CD4-positive, alpha-beta T cell (primary cell): Measurements from ENCODE around the gene NPAS3. TPM values are rescaled to one million over a fixed set of nuclear protein-coding genes. Genes with fewer than 3 reads are reported as not detected.

Experiments used
- ATAC-seq: fragments of 200-7000 bp; cut with Tn5 transposase; one replicate; pipeline ENCODE4 v1.10.0; 2022; ENCODE audit warnings: mild to moderate bottlenecking; ENCODE audit not compliant: poor library complexity
- CTCF ChIA-PET: fragments of 350-600 bp; sonication (Branson Sonifier 250); formaldehyde crosslinking; loops from one replicate; lab custom pipeline; 2021; ENCODE audit warnings: antibody characterized with exemption, inconsistent platforms; lab: Charles Lee
- POLR2A ChIA-PET: fragments of 350-600 bp; sonication (Branson Sonifier 250); formaldehyde crosslinking; loops from one replicate; lab custom pipeline; 2021; ENCODE audit warnings: antibody characterized with exemption, inconsistent platforms; lab: Charles Lee
- DNase-seq, 14 experiments: peaks; one replicate each; pipeline ENCODE4 v3.0.0-alpha.2; 2013 to 2020; ENCODE audit warnings: mixed read lengths in 2 of 14
- H3K27ac ChIP-seq, 2 donors: one replicate each; pipeline versions ENCODE4 v1.5.1 to v1.7.0; 2013; ENCODE audit warnings: low read length in 2 of 2, low read depth in 1 of 2, mild to moderate bottlenecking in 1 of 2
- H3K27me3 ChIP-seq, 2 experiments: 1 replicate in 1 of 2; 2 replicates in 1 of 2; pipeline versions ENCODE4 v1.6.1 to v1.7.0; 2013; ENCODE audit warnings: low read length in 2 of 2, control low read depth in 1 of 2, mild to moderate bottlenecking in 1 of 2, moderate library complexity in 1 of 2; ENCODE audit not compliant: insufficient read depth in 2 of 2, control insufficient read depth in 1 of 2
- H3K36me3 ChIP-seq: one replicate; pipeline ENCODE4 v1.6.1; 2013; ENCODE audit warnings: low read length, control low read depth; ENCODE audit not compliant: insufficient read depth
- H3K4me1 ChIP-seq: one replicate; pipeline ENCODE4 v1.6.1; 2013; ENCODE audit warnings: low read length, control low read depth; ENCODE audit not compliant: insufficient read depth
- H3K4me3 ChIP-seq: one replicate; pipeline ENCODE4 v1.5.1; 2013; ENCODE audit warnings: mild to moderate bottlenecking, low read length, moderate library complexity
- H3K9me3 ChIP-seq, 2 experiments: 1 replicate in 1 of 2; 2 replicates in 1 of 2; pipeline versions ENCODE4 v1.6.1 to v1.7.0; 2013; ENCODE audit warnings: low read length in 2 of 2, mild to moderate bottlenecking in 2 of 2, control low read depth in 1 of 2, moderate library complexity in 1 of 2; ENCODE audit not compliant: control insufficient read depth in 1 of 2, insufficient read depth in 1 of 2
- H3K27ac Mint-ChIP-seq: one replicate; pipeline ENCODE4 v1.8.0; 2020; ENCODE audit warnings: mixed read lengths
- H3K27me3 Mint-ChIP-seq: one replicate; pipeline ENCODE4 v1.8.0; 2021; ENCODE audit warnings: mixed read lengths
- H3K36me3 Mint-ChIP-seq: one replicate; pipeline ENCODE4 v1.8.0; 2021; ENCODE audit warnings: low read depth, mixed read lengths
- H3K4me1 Mint-ChIP-seq: one replicate; pipeline ENCODE4 v1.8.0; 2021; ENCODE audit warnings: low read depth, mixed read lengths
- H3K4me3 Mint-ChIP-seq: one replicate; pipeline ENCODE4 v1.8.0; 2020; ENCODE audit warnings: mild to moderate bottlenecking, mixed read lengths
- H3K9me3 Mint-ChIP-seq: one replicate; pipeline ENCODE4 v1.8.0; 2020; ENCODE audit warnings: mixed read lengths
- CTCF ChIP-seq: fragments of 200-600 bp; IDR thresholded peaks from one replicate; pipeline ENCODE4 v1.8.0; 2022; ENCODE audit warnings: antibody characterized with exemption, mild to moderate bottlenecking
- intact Hi-C, 2 experiments: fragments of 100-400 bp; cut with DNase I in 1 of 2; cut with micrococcal nuclease in 1 of 2; formaldehyde crosslinking; loops; one replicate each; pipeline versions ENCODE4 v1.15.1 to v1.9.0; 2023 to 2025; cut with DNase I, micrococcal nuclease
- total RNA-seq, 174 experiments: library from RNA in 2 of 174; stranded (reverse) in 2 of 174; gene quantifications; one replicate each; pipeline ENCODE4 v1.2.3 and lab custom pipeline; 2021 to 2026

The NPAS3 gene
- total RNA-seq, 2 experiments from 2014 or later: not detected

GRCh38 chr14:32984241-32984930 lies 45.7 kb downstream of the NPAS3 start:
- ATAC-seq (no peak), DNase-seq (no peak)
- H3K4me1 ChIP-seq: no peaks in the 10 kb centered on the region
- POLR2A ChIA-PET: interaction anchor here (1.3 kb wide), 1 partner anchor 11 kb away, joined by 3 read pairs; no protein-coding TSS in a partner anchor
- CTCF ChIA-PET: no interaction called here
- H3K4me3 Mint-ChIP-seq: no peak overlapping the region
- intact Hi-C loops: no loop called here
- no peaks in the 10 kb centered on the region for H3K27me3 Mint-ChIP-seq
- H3K9me3 Mint-ChIP-seq: peaks cover 7% of the 10 kb centered on the region
- H3K27ac ChIP-seq: no peak overlapping the region
- H3K4me3 ChIP-seq: no peak overlapping the region
- TF ChIP-seq CTCF: no peak
- peaks cover 0 to 6% of the 10 kb centered on the region in 2 experiments for H3K9me3 ChIP-seq
- H3K27me3 ChIP-seq: no peaks in the 10 kb centered on the region
- no peaks in the 10 kb centered on the region for H3K36me3 ChIP-seq
- H3K4me1 Mint-ChIP-seq: no peaks in the 10 kb centered on the region
- H3K36me3 Mint-ChIP-seq: no peaks in the 10 kb centered on the region
- no peak overlapping the region for H3K27ac Mint-ChIP-seq

GRCh38 chr14:32985866-32986265 lies 47.2 kb downstream of the NPAS3 start:
- Histone ChIP-seq H3K36me3 (no peaks in the 10 kb centered on the region), H3K27me3 (no peaks in the 10 kb centered on the region), H3K9me3 (peaks cover 0 to 6% of the 10 kb centered on the region in 2 experiments), H3K4me3 (no peak overlapping the region), H3K27ac (no peak overlapping the region), H3K4me1 (no peaks in the 10 kb centered on the region)
- DNase-seq: no peak
- Mint-ChIP-seq H3K9me3 (peaks cover 7% of the 10 kb centered on the region), H3K36me3 (no peaks in the 10 kb centered on the region), H3K4me1 (no peaks in the 10 kb centered on the region), H3K4me3 (no peak overlapping the region), H3K27ac (no peak overlapping the region), H3K27me3 (no peaks in the 10 kb centered on the region)
- ChIA-PET POLR2A (no interaction called here), CTCF (no interaction called here)
- intact Hi-C loops: no loop called here
- TF ChIP-seq CTCF: no peak
- no peak for ATAC-seq

GRCh38 chr14:32986791-32987540 lies 48.3 kb downstream of the NPAS3 start:
- Histone ChIP-seq H3K4me3 (no peak overlapping the region), H3K4me1 (no peaks in the 10 kb centered on the region), H3K36me3 (no peaks in the 10 kb centered on the region), H3K27me3 (no peaks in the 10 kb centered on the region), H3K9me3 (peaks cover 0 to 6% of the 10 kb centered on the region in 2 experiments), H3K27ac (no peak overlapping the region)
- ATAC-seq (no peak), DNase-seq (no peak)
- Mint-ChIP-seq H3K27me3 (no peaks in the 10 kb centered on the region), H3K36me3 (no peaks in the 10 kb centered on the region), H3K4me3 (no peak overlapping the region), H3K9me3 (peaks cover 6% of the 10 kb centered on the region), H3K4me1 (no peaks in the 10 kb centered on the region), H3K27ac (no peak overlapping the region)
- TF ChIP-seq CTCF: no peak
- intact Hi-C loops: no loop called here
- CTCF ChIA-PET: interaction anchor here (0.6 kb wide), 1 partner anchor 15 kb away, joined by 4 read pairs; no protein-coding TSS in a partner anchor
- POLR2A ChIA-PET: no interaction called here
